NOMO-1 treated with DMSO at 0.1 percent for 48 hours (cell line): Measurements from ENCODE around the gene PPP1R37.

Source experiments
- DNase-seq: peaks from one replicate; lab custom pipeline; 2025; ENCODE audit not compliant: unreplicated experiment; lab: John Stamatoyannopoulos, UW

The PPP1R37 gene

DNA sequence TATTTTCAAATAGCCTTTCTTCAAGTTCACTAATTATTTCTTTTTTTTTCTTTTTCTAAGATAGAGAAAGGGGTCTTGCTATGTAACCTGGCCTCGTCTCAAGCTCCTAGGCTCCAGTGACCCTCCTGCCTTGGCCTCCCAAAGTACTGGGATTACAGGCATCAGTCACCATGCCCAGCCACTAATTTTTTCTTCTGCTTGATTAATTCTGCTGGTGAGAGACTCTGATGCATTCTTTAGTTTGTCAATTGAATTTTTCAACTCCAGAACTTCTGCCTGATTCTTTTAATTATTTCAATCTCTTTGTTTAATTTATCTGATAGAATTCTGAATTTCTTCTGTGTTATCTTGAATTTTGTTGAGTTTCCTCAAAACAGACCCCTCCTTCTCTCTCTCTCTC, 97.0 kb downstream of the PPP1R37 start:
- DNase-seq = no peak

- DNase-seq = no peak
These were observed 98.4 kb downstream of the PPP1R37 start for GRCh38 chr19:45191375-45191774.

GRCh38 chr19:45195764-45196163, 102.8 kb downstream of the PPP1R37 start:
- no peak for DNase-seq
